B cell (primary cell): ENCODE data around the gene PRKCA. TPM values are rescaled to one million over a fixed set of nuclear protein-coding genes. Genes with fewer than 3 reads are reported as not detected.

Experiments
- ATAC-seq: fragments of 200-7000 bp; cut with Tn5 transposase; one replicate; pipeline ENCODE4 v1.10.0; 2021; ENCODE audit warnings: low read depth, mild to moderate bottlenecking, moderate number of reproducible peaks, moderate library complexity
- CTCF ChIA-PET: fragments of 350-600 bp; sonication (Branson Sonifier 250); formaldehyde crosslinking; loops from one replicate; lab custom pipeline; 2021; ENCODE audit warnings: antibody characterized with exemption, inconsistent platforms; lab: Charles Lee
- POLR2A ChIA-PET: fragments of 350-600 bp; sonication (Branson Sonifier 250); formaldehyde crosslinking; loops from one replicate; lab custom pipeline; 2021; ENCODE audit warnings: antibody characterized with exemption; lab: Charles Lee
- DNase-seq: peaks from one replicate; pipeline ENCODE4 v3.0.0; 2013
- H2AFZ ChIP-seq: 2 replicates; pipeline ENCODE4 v1.6.1; 2012; ENCODE audit warnings: mild to moderate bottlenecking, low read depth, low read length; ENCODE audit not compliant: insufficient read depth, poor library complexity, severe bottlenecking
- H3K27ac ChIP-seq, 2 donors: 1 replicate in 1 of 2; 2 replicates in 1 of 2; pipeline ENCODE4 v1.5.1; 2012 to 2013; ENCODE audit warnings: low read length in 2 of 2, mild to moderate bottlenecking in 2 of 2, moderate library complexity in 1 of 2
- H3K27me3 ChIP-seq, 4 experiments: fragments of 200-600 bp in 1 of 4; sonication (generic) in 1 of 4; replicated peaks in 1 of 4; 1 replicate in 2 of 4; 2 replicates in 2 of 4; pipeline versions ENCODE4 v1.6.1 to v1.7.0; 2013 to 2016; ENCODE audit warnings: low read length in 3 of 4, mild to moderate bottlenecking in 2 of 4, mixed read lengths in 1 of 4, moderate library complexity in 1 of 4; ENCODE audit not compliant: insufficient read depth in 4 of 4, control insufficient read depth in 3 of 4; ENCODE audit errors: control extremely low read depth in 1 of 4
- H3K36me3 ChIP-seq, 2 experiments: replicated peaks in 1 of 2; 1 replicate in 1 of 2; 2 replicates in 1 of 2; pipeline versions ENCODE4 v1.6.1 to v1.7.1; 2013; ENCODE audit warnings: low read length in 1 of 2; ENCODE audit not compliant: insufficient read depth in 2 of 2, control insufficient read depth in 1 of 2; ENCODE audit errors: control extremely low read depth in 1 of 2, extremely low read depth in 1 of 2
- H3K4me1 ChIP-seq, 2 donors: fragments of 200-600 bp in 1 of 2; sonication (generic) in 1 of 2; 1 replicate in 1 of 2; 2 replicates in 1 of 2; pipeline versions ENCODE4 v1.5.1 to v1.6.1; 2013 to 2017; ENCODE audit warnings: low read length in 2 of 2; ENCODE audit not compliant: control insufficient read depth in 2 of 2, insufficient read depth in 2 of 2
- H3K4me2 ChIP-seq: replicated peaks from 2 replicates; pipeline ENCODE3; 2012; ENCODE audit warnings: mild to moderate bottlenecking, low read depth, low read length; ENCODE audit not compliant: poor library complexity, severe bottlenecking
- H3K4me3 ChIP-seq, 5 experiments: fragments of 200-600 bp in 1 of 5; sonication (generic) in 1 of 5; 1 replicate in 3 of 5; 2 replicates in 2 of 5; pipeline versions ENCODE4 v1.5.1 to v1.7.0; 2011 to 2016; ENCODE audit warnings: low read length in 4 of 5, mild to moderate bottlenecking in 4 of 5, low read depth in 2 of 5, control low read depth in 1 of 5, moderate library complexity in 1 of 5; ENCODE audit not compliant: insufficient read depth in 1 of 5; ENCODE audit errors: control extremely low read depth in 1 of 5, extremely low read depth in 1 of 5
- H3K79me2 ChIP-seq: fragments of 200-600 bp; sonication (generic); one replicate; pipeline ENCODE4 v1.6.0; 2016; ENCODE audit warnings: low read length; ENCODE audit not compliant: control insufficient read depth, insufficient read depth
- H3K9ac ChIP-seq: fragments of 200-600 bp; sonication (generic); 2 replicates; pipeline ENCODE4 v1.6.1; 2017; ENCODE audit warnings: mild to moderate bottlenecking, low read length, moderate library complexity
- H3K9me3 ChIP-seq, 3 donors: one replicate each; pipeline versions ENCODE4 v1.6.1 to v1.7.1; 2013; ENCODE audit warnings: low read length in 2 of 3; ENCODE audit not compliant: control insufficient read depth in 2 of 3, insufficient read depth in 1 of 3; ENCODE audit errors: control extremely low read depth in 1 of 3
- H4K20me1 ChIP-seq: 2 replicates; pipeline ENCODE4 v1.6.0; 2012; ENCODE audit warnings: mild to moderate bottlenecking, low read length; ENCODE audit not compliant: insufficient read depth, control insufficient read depth, poor library complexity, severe bottlenecking
- H3K27ac Mint-ChIP-seq: one replicate; pipeline ENCODE4 v1.8.0; 2021; ENCODE audit warnings: mixed read lengths
- H3K27me3 Mint-ChIP-seq: one replicate; pipeline ENCODE4 v1.8.0; 2021; ENCODE audit warnings: mixed read lengths
- H3K4me1 Mint-ChIP-seq: one replicate; pipeline ENCODE4 v1.8.0; 2021; ENCODE audit warnings: mixed read lengths
- H3K4me3 Mint-ChIP-seq: one replicate; pipeline ENCODE4 v1.8.0; 2021; ENCODE audit warnings: mixed read lengths
- H3K9me3 Mint-ChIP-seq: one replicate; pipeline ENCODE4 v1.8.0; 2022; ENCODE audit warnings: mixed read lengths; ENCODE audit not compliant: insufficient read depth
- EZH2 ChIP-seq: IDR thresholded peaks from 2 replicates; pipeline ENCODE4 v1.6.1; 2012; ENCODE audit warnings: borderline replicate concordance, low read depth, mild to moderate bottlenecking, moderate library complexity, low read length; ENCODE audit not compliant: insufficient read depth, poor library complexity, severe bottlenecking
- WGBS: methylation state at CpG from one replicate; pipeline ENCODE4 v1.1.5; 2013; ENCODE audit warnings: missing lambda C conversion rate; ENCODE audit not compliant: insufficient coverage; 5-methylcytosine and 5-hydroxymethylcytosine counted together
- intact Hi-C: fragments of 100-400 bp; cut with micrococcal nuclease; formaldehyde crosslinking; loops from one replicate; pipeline ENCODE4 v1.10.0; 2022
- polyA plus RNA-seq: library from polyadenylated mRNA; depleted of rRNA; stranded (reverse); fragments of >200 nt; gene quantifications from 2 replicates; pipeline ENCODE4 v1.2.3, GENCODE V29; 2012
- total RNA-seq, 2 donors: library from RNA; stranded (reverse); fragments of 120-200 nt in 1 of 2; gene quantifications; 1 replicate in 1 of 2; 2 replicates in 1 of 2; pipeline versions ENCODE4 v1.2.3 to v1.2.4, GENCODE V29; 2013 to 2022
- TF ChIP-seq, protein P1 (sequence below): fragments of 200-600 bp; IDR thresholded peaks from one replicate; pipeline ENCODE4 v1.8.0; 2022; ENCODE audit warnings: antibody characterized with exemption, mild to moderate bottlenecking

PRKCA gene
- total and polyA plus RNA-seq, 2 donors (not counting 1 experiment from before 2014, with no cell fraction given): 0.33 to 7.7 TPM

DNA sequence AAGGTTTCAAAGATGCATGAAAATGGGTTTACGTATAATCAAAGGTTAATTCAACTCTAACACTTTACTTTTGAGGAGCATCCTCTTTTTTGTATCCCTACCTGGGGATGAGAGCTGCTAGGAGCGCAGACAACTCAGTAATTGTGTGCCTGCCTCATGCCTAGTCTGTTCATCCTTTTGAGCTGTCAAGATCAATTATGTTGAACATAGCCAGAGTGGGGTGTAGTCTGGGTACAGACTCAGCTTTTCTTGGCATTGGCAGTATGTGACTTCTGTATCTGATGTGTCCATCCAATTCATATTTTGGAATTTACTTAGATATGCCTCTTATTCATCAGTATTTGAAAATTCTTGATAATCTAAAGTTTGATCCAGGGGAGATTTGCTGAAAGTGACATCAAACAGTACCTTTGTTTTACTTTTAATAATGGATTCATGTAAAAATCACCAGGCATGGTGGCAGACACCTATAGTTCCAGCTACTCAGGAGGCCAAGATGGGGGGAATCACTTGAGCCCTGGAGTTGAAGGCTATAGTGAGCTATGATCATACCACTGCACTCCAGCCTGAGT is 24.1 kb downstream of the PRKCA start:
- 100% methylated on average over 1 of the region's 2 CpGs for WGBS
- ChIA-PET CTCF (no interaction called here), POLR2A (no interaction called here)
- Histone ChIP-seq H4K20me1 (no peaks in the 10 kb centered on the region), H3K36me3 (no peaks in the 10 kb centered on the region), H3K27me3 (no peaks in the 10 kb centered on the region), H3K9me3 (peaks cover 0 to 5% (median 5%) of the 10 kb centered on the region in 3 donors), H3K79me2 (no peaks in the 10 kb centered on the region), H3K9ac (no peak overlapping the region), H2AFZ (no peak overlapping the region), H3K4me2 (no peak overlapping the region), H3K27ac (no peak overlapping the region), H3K4me3 (no peak overlapping the region), H3K4me1 (no peaks in the 10 kb centered on the region)
- intact Hi-C loops: no loop called here
- no peaks in the 10 kb centered on the region for H3K4me1 Mint-ChIP-seq
- H3K27ac Mint-ChIP-seq: no peak overlapping the region
- ATAC-seq (no peak), DNase-seq (no peak)
- no peaks in the 10 kb centered on the region for H3K27me3 Mint-ChIP-seq
- no peak overlapping the region for H3K4me3 Mint-ChIP-seq
- TF ChIP-seq EZH2: no peak
- TF ChIP-seq, protein P1, sequence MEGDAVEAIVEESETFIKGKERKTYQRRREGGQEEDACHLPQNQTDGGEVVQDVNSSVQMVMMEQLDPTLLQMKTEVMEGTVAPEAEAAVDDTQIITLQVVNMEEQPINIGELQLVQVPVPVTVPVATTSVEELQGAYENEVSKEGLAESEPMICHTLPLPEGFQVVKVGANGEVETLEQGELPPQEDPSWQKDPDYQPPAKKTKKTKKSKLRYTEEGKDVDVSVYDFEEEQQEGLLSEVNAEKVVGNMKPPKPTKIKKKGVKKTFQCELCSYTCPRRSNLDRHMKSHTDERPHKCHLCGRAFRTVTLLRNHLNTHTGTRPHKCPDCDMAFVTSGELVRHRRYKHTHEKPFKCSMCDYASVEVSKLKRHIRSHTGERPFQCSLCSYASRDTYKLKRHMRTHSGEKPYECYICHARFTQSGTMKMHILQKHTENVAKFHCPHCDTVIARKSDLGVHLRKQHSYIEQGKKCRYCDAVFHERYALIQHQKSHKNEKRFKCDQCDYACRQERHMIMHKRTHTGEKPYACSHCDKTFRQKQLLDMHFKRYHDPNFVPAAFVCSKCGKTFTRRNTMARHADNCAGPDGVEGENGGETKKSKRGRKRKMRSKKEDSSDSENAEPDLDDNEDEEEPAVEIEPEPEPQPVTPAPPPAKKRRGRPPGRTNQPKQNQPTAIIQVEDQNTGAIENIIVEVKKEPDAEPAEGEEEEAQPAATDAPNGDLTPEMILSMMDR: no peak
- H3K9me3 Mint-ChIP-seq: no peaks in the 10 kb centered on the region

DNA sequence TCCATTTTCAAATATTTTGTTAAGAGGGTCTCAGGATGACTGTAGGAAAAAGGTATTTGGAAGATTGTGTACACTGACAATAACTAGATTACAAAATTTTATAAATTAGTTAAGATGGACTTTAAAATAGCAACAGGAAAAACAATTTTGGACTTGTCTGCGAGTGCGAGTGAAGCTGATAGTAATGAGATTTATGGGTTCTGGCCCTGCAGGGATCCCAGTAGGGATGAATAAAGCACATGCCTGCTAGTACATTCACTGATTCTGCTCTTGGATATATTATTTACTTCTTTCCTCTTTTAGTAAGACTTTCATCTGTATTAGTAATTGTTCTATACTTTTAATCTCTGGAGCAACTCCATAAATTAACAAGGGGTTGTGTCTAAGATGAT is 28.2 kb downstream of the PRKCA start:
- no peaks in the 10 kb centered on the region for H3K9me3 Mint-ChIP-seq
- Histone ChIP-seq H3K79me2 (no peaks in the 10 kb centered on the region), H3K4me3 (no peak overlapping the region), H3K36me3 (no peaks in the 10 kb centered on the region), H3K27me3 (no peaks in the 10 kb centered on the region), H3K9me3 (no peaks in the 10 kb centered on the region), H3K4me1 (no peaks in the 10 kb centered on the region), H3K9ac (no peak overlapping the region), H4K20me1 (no peaks in the 10 kb centered on the region), H3K4me2 (no peak overlapping the region), H3K27ac (no peak overlapping the region), H2AFZ (no peak overlapping the region)
- POLR2A ChIA-PET: no interaction called here
- TF ChIP-seq EZH2: no peak
- TF ChIP-seq, protein P1: no peak
- no CpG with 5 or more reads among the region's 2 CpGs for WGBS
- DNase-seq (no peak), ATAC-seq (no peak)
- CTCF ChIA-PET: interaction anchor here (1.6 kb wide), 1 partner anchor 10 kb away, joined by 4 read pairs; no protein-coding TSS in a partner anchor
- no peaks in the 10 kb centered on the region for H3K4me1 Mint-ChIP-seq
- intact Hi-C loops: no loop called here
- no peaks in the 10 kb centered on the region for H3K27me3 Mint-ChIP-seq
- H3K4me3 Mint-ChIP-seq: no peak overlapping the region
- no peak overlapping the region for H3K27ac Mint-ChIP-seq
